OCI-LY3 (cell line): Measurements from ENCODE around the gene PRSS27.

Experiments used
- EZH2phosphoT487 ChIP-seq: fragments of 200-600 bp; shearing (Covaris generic); IDR thresholded peaks from 2 replicates; pipeline ENCODE4 v1.6.1; 2018; ENCODE audit warnings: antibody characterized with exemption, mixed run types, low read depth
- TF ChIP-seq, protein P1 (sequence below): fragments of 200-600, 300-600 bp; sonication (generic); IDR thresholded peaks from 2 replicates; pipeline ENCODE4 v1.5.1; 2014; ENCODE audit warnings: antibody characterized with exemption, low read length, low read depth

DNA sequence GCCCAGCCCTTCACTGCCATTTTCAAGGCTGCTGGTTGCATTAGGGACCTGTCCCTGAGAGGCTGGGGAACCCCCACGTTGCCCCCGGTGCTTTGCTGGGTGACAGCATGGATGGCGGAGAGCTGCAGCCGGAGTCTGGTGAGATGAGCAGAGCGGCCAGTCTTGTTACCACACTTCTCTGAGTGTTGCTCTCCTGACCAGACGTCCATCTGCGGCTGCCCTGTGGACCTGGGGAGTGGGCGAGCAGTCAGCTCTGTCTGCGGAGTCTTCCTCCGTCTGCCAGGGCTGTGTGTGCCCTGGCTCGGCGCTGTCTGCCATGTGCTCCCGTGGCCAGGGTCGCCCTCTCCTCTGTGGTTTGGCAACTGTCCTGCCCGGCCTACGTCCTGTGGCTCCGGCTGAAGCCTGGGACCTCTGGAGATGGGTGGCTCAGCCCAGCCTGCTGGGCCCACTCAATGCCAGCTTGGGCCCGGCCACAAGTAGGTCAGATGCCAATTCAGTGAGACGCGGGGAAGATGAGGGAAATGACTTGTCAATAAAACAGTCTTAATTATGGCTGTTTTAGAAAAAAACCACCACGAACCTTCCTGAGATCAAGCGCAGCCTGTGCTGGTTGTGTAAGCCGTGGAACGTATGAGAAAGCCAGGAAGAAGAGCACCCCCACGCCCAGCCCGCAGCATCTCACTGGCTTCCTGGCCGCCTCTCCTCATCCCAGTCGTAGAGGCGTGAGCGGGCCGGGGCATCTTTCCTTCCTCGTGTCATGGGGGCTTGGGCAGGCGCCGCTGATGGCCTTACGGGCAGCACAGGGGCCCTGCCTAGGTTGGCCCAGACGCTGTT lies 29.8 kb downstream of the PRSS27 start:
- TF ChIP-seq, protein P1, sequence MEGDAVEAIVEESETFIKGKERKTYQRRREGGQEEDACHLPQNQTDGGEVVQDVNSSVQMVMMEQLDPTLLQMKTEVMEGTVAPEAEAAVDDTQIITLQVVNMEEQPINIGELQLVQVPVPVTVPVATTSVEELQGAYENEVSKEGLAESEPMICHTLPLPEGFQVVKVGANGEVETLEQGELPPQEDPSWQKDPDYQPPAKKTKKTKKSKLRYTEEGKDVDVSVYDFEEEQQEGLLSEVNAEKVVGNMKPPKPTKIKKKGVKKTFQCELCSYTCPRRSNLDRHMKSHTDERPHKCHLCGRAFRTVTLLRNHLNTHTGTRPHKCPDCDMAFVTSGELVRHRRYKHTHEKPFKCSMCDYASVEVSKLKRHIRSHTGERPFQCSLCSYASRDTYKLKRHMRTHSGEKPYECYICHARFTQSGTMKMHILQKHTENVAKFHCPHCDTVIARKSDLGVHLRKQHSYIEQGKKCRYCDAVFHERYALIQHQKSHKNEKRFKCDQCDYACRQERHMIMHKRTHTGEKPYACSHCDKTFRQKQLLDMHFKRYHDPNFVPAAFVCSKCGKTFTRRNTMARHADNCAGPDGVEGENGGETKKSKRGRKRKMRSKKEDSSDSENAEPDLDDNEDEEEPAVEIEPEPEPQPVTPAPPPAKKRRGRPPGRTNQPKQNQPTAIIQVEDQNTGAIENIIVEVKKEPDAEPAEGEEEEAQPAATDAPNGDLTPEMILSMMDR = no peak
- TF ChIP-seq EZH2phosphoT487 = no peak
